Activated CD4-positive, alpha-beta T cell treated with anti-CD3 and anti-CD28 coated beads for 36 hours (primary cell): ENCODE results near the gene ESD. TPM values are rescaled to one million over a fixed set of nuclear protein-coding genes. Genes with fewer than 3 reads are reported as not detected.
"Not testable (repeated sequence)": the region's sequence is repeated elsewhere in the genome, so short reads cannot be mapped to it uniquely, and the experiment has no call there.

Experiments used
- ATAC-seq: fragments of 200-7000 bp; cut with Tn5 transposase; one replicate; pipeline ENCODE4 v1.10.0; 2021; ENCODE audit warnings: mild to moderate bottlenecking, moderate library complexity
- CTCF ChIA-PET: fragments of 350-600 bp; sonication (Branson Sonifier 250); formaldehyde crosslinking; loops from one replicate; lab custom pipeline; 2021; ENCODE audit warnings: antibody characterized with exemption; lab: Charles Lee
- POLR2A ChIA-PET: fragments of 350-600 bp; sonication (Branson Sonifier 250); formaldehyde crosslinking; loops from one replicate; lab custom pipeline; 2021; ENCODE audit warnings: antibody characterized with exemption, inconsistent platforms; lab: Charles Lee
- DNase-seq: peaks from one replicate; pipeline ENCODE4 v3.0.0-alpha.2; 2020
- H3K27ac Mint-ChIP-seq: one replicate; pipeline ENCODE4 v1.8.0; 2021; ENCODE audit warnings: mixed read lengths
- H3K27me3 Mint-ChIP-seq: one replicate; pipeline ENCODE4 v1.8.0; 2021; ENCODE audit warnings: mixed read lengths
- H3K36me3 Mint-ChIP-seq: one replicate; pipeline ENCODE4 v1.8.0; 2021; ENCODE audit warnings: low read depth, mixed read lengths
- H3K4me1 Mint-ChIP-seq: one replicate; pipeline ENCODE4 v1.8.0; 2021; ENCODE audit warnings: mixed read lengths
- H3K4me3 Mint-ChIP-seq: one replicate; pipeline ENCODE4 v1.8.0; 2021; ENCODE audit warnings: mild to moderate bottlenecking, moderate library complexity, mixed read lengths
- H3K9me3 Mint-ChIP-seq: one replicate; pipeline ENCODE4 v1.8.0; 2021; ENCODE audit warnings: low read depth, mixed read lengths
- intact Hi-C, 2 experiments: fragments of 100-400 bp; cut with DNase I in 1 of 2; cut with micrococcal nuclease in 1 of 2; formaldehyde crosslinking; loops; one replicate each; pipeline versions ENCODE4 v1.14.2 to v1.15.1; 2022 to 2024; cut with DNase I, micrococcal nuclease
- total RNA-seq, 2 experiments: library from RNA; stranded (reverse); gene quantifications; one replicate each; pipeline ENCODE4 v1.2.3, GENCODE V29; 2021

ESD gene
- total RNA-seq, 2 experiments from 2014 or later, result 150 to 162 TPM

DNA sequence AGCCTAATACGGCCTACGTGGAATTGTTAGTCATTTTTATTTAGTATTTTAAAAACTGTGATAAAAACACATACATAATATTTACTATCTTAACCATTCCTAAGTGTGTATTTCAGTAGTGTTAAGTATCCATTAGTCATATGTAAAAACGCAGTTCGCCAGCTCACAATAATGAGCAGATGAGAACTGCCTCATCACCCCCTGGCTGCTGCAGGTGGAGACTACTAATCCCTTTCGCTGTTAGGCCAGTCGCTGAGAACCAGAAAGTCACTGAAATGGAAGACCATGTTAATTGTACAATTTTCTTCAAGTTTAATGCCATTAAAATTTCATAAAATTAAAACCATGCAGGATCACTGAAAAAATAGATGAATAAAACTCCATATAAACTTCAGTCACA lies 1.6 kb downstream of the ESD start:
- ATAC-seq (no peak), DNase-seq (peak; percentile 22)
- Mint-ChIP-seq H3K9me3 (no peaks in the 10 kb centered on the region), H3K4me3 (peak overlapping the region; percentile 98), H3K4me1 (peaks cover 44% of the 10 kb centered on the region), H3K27me3 (no peaks in the 10 kb centered on the region), H3K36me3 (peaks cover 33% of the 10 kb centered on the region), H3K27ac (no peak overlapping the region)
- intact Hi-C loops, result loop anchor here in 1 of 2 experiments (10.0 kb wide), 1 partner anchor 611 kb away; the partner anchor contains the start of gene LCP1
- ChIA-PET CTCF (no interaction called here), POLR2A (no interaction called here)

GRCh38 chr13:46783504-46783903 lies 13.5 kb downstream of the ESD start:
- ATAC-seq (no peak), DNase-seq (no peak)
- Mint-ChIP-seq H3K9me3 (no peaks in the 10 kb centered on the region), H3K36me3 (peaks cover 55% of the 10 kb centered on the region), H3K27me3 (no peaks in the 10 kb centered on the region), H3K4me1 (peaks cover 2% of the 10 kb centered on the region), H3K27ac (no peak overlapping the region), H3K4me3 (no peak overlapping the region)
- CTCF ChIA-PET, result no interaction called here
- intact Hi-C loops, result no loop called here
- POLR2A ChIA-PET, result no interaction called here

GRCh38 chr13:46782691-46783090 lies 14.3 kb downstream of the ESD start:
- ChIA-PET CTCF (no interaction called here), POLR2A (no interaction called here)
- Mint-ChIP-seq H3K9me3 (no peaks in the 10 kb centered on the region), H3K4me3 (no peak overlapping the region), H3K27me3 (no peaks in the 10 kb centered on the region), H3K36me3 (peaks cover 57% of the 10 kb centered on the region), H3K27ac (no peak overlapping the region), H3K4me1 (no peaks in the 10 kb centered on the region)
- DNase-seq (no peak), ATAC-seq (no peak)
- intact Hi-C loops, result no loop called here

DNA sequence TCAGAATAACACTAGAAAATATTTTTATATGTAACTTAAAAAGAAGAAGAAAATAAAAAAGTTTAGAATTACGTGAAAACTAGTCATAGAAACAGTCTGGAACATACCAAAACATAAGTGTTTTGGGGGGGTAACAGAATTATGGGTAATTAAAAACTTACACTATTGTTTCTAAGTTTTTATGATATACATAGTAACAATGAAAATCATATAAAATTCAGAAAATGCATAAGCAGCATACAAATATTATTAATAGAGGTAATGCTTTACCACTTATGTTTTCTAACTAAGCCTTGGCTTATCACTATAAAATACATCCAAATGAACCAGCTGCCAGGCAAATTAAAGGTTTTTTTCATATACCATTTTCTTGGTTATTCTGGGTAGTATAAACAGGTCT lies 14.9 kb downstream of the ESD start:
- ATAC-seq (no peak), DNase-seq (no peak)
- Mint-ChIP-seq H3K27me3 (no peaks in the 10 kb centered on the region), H3K4me3 (no peak overlapping the region), H3K9me3 (no peaks in the 10 kb centered on the region), H3K36me3 (peaks cover 58% of the 10 kb centered on the region), H3K4me1 (no peaks in the 10 kb centered on the region), H3K27ac (no peak overlapping the region)
- ChIA-PET CTCF (no interaction called here), POLR2A (no interaction called here)
- intact Hi-C loops, result no loop called here

GRCh38 chr13:46778890-46779289 lies 18.1 kb downstream of the ESD start:
- H3K36me3 Mint-ChIP-seq, result peaks cover 60% of the 10 kb centered on the region
- intact Hi-C loops, result no loop called here
- ChIA-PET CTCF (no interaction called here), POLR2A (no interaction called here)
- no peaks in the 10 kb centered on the region for H3K9me3 Mint-ChIP-seq
- H3K27me3 Mint-ChIP-seq, result no peaks in the 10 kb centered on the region
- DNase-seq (no peak), ATAC-seq (no peak)
- no peak overlapping the region for H3K4me3 Mint-ChIP-seq
- H3K4me1 Mint-ChIP-seq, result no peaks in the 10 kb centered on the region
- H3K27ac Mint-ChIP-seq, result no peak overlapping the region

DNA sequence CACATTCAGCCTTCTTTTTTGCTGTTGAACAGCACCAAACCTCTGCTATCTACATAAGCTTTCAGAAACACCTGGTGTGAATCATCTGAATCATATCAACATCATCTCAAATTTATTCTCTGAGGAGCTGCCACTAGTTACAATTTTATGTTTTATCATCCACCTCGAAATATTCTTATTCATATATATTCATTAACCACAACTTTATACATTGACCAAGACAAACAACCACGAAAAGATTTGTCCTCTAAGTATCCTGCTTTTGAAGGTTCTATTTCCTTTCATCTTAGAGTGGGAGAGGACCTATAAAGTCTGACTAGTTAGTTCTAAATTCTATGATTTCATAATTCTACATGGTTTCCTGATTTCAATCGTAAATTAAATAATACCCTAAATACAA lies 18.9 kb downstream of the ESD start:
- intact Hi-C loops, result no loop called here
- no peaks in the 10 kb centered on the region for H3K27me3 Mint-ChIP-seq
- ATAC-seq, result no peak
- H3K4me1 Mint-ChIP-seq, result no peaks in the 10 kb centered on the region
- ChIA-PET CTCF (no interaction called here), POLR2A (no interaction called here)
- no peak for DNase-seq
- H3K36me3 Mint-ChIP-seq, result peaks cover 66% of the 10 kb centered on the region
- no peaks in the 10 kb centered on the region for H3K9me3 Mint-ChIP-seq
- H3K27ac Mint-ChIP-seq, result no peak overlapping the region
- no peak overlapping the region for H3K4me3 Mint-ChIP-seq

DNA sequence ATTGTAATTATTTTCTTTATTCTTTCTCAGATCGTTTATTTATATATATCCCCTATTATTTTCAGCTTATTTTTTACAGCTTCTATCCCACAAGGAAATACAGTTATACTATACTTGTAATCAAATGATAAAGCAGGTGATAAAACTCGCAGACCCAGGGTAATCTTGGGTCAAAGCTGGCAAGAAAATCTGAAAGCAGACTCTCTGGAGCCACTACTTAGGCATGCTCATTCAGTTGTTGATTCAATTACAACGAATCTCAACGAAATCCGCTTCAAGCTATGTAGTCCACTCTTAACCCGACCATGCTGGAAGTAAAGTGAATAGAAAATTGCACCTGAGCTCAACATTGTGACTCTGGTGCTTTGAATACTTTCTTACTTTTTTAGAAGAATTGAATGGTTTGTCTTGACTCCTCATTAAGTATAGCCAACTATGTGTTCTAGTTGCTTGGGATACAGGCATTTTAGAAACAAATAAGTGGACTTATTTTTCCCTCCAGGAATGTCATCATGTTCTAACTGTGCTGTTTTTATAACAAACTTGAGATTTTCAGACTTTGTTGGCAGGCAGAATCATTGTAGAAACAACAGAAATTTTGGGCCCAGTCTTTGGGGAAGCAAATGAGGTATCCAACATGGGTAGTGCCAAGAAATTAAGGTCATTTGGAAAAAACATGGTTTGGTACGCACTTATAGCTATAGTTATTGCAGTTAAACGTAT lies 21.4 kb downstream of the ESD start:
- H3K9me3 Mint-ChIP-seq, result no peaks in the 10 kb centered on the region
- peaks cover 71% of the 10 kb centered on the region for H3K36me3 Mint-ChIP-seq
- H3K4me3 Mint-ChIP-seq, result no peak overlapping the region
- no peak for ATAC-seq
- CTCF ChIA-PET, result interaction anchor here (1.3 kb wide), 1 partner anchor 224 kb away, joined by 3 read pairs; no protein-coding TSS in a partner anchor
- H3K27ac Mint-ChIP-seq, result no peak overlapping the region
- no peak for DNase-seq
- intact Hi-C loops, result no loop called here
- no peaks in the 10 kb centered on the region for H3K4me1 Mint-ChIP-seq
- H3K27me3 Mint-ChIP-seq, result no peaks in the 10 kb centered on the region
- POLR2A ChIA-PET, result no interaction called here

DNA sequence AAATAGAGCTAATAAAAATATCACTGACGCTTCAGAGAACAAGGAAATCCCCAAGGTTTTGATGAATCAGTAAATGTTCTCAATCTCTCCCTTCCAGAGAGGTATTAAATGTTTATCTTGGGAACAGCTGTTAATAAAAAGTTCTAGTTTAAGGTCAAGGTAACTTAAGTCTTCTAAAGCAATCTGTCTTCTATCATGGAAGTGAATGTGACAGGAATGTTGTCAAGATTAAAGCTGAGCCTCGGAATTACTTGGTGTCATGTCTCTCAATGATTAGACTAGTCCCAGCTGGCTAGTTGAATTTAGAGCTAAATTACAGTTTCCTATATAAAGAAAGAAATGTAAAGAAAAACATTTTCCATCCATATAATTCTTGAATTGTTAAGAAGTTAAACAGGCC lies 23.4 kb downstream of the ESD start:
- ATAC-seq, result no peak
- no peak overlapping the region for H3K27ac Mint-ChIP-seq
- intact Hi-C loops, result no loop called here
- POLR2A ChIA-PET, result no interaction called here
- no peaks in the 10 kb centered on the region for H3K4me1 Mint-ChIP-seq
- CTCF ChIA-PET, result no interaction called here
- H3K27me3 Mint-ChIP-seq, result no peaks in the 10 kb centered on the region
- peaks cover 71% of the 10 kb centered on the region for H3K36me3 Mint-ChIP-seq
- DNase-seq, result no peak
- H3K9me3 Mint-ChIP-seq, result no peaks in the 10 kb centered on the region
- H3K4me3 Mint-ChIP-seq, result no peak overlapping the region

DNA sequence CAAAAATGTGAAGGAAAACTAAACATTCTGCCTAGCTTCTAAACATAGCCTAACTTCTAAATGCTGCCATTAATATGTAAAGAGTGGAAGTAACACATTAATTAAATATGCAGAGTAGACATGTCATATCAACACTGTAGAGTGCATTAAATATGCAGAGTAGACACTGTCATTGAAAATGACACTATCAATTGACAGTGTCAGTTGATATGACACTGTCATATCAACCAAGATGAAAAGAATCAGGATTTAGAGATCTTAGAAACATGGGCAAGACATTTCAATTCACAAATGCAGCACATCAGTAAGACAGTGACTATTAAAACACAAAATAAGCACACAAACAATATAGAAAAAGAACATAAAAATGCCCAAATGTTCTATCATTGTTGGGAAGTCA lies 25.3 kb downstream of the ESD start:
- DNase-seq (no peak), ATAC-seq (no peak)
- ChIA-PET CTCF (no interaction called here), POLR2A (no interaction called here)
- Mint-ChIP-seq H3K4me1 (no peaks in the 10 kb centered on the region), H3K9me3 (no peaks in the 10 kb centered on the region), H3K27me3 (no peaks in the 10 kb centered on the region), H3K36me3 (peaks cover 60% of the 10 kb centered on the region), H3K4me3 (no peak overlapping the region), H3K27ac (no peak overlapping the region)
- intact Hi-C loops, result no loop called here

DNA sequence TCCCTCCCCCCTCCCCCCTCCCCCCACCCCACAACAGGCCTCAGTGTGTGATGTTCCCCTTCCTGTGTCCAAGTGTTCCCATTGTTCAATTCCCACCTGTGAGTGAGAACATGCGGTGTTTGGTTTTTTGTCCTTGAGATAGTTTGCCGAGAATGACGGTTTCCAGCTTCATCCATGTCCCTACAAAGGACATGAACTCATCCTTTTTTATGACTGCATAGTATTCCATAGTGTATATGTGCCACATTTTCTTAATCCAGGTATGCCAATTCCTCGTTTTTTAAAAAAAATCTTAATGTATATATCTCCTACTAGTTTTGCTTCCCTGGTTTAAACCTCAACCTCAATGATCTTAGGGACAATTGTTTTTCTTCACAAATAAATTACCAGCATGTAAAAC lies 27.0 kb downstream of the ESD start:
- ATAC-seq, POLR2A ChIA-PET, H3K27ac Mint-ChIP-seq, H3K9me3 Mint-ChIP-seq, DNase-seq, intact Hi-C loops, H3K4me1 Mint-ChIP-seq, H3K27me3 Mint-ChIP-seq, CTCF ChIA-PET, H3K4me3 Mint-ChIP-seq: not testable (repeated sequence)
- H3K36me3 Mint-ChIP-seq, result peaks cover 45% of the 10 kb centered on the region

- no peak for ATAC-seq
- intact Hi-C loops, result no loop called here
Observed at GRCh38 chr13:46761866-46762265, 35.1 kb downstream of the ESD start.

GRCh38 chr13:46761174-46761573 lies 35.8 kb downstream of the ESD start:
- no peak overlapping the region for H3K4me3 Mint-ChIP-seq
- intact Hi-C loops, result no loop called here
- POLR2A ChIA-PET, result no interaction called here
- H3K4me1 Mint-ChIP-seq, result no peaks in the 10 kb centered on the region
- H3K27me3 Mint-ChIP-seq, result peaks cover 2% of the 10 kb centered on the region
- H3K9me3 Mint-ChIP-seq, result no peaks in the 10 kb centered on the region
- H3K27ac Mint-ChIP-seq, result no peak overlapping the region
- no peaks in the 10 kb centered on the region for H3K36me3 Mint-ChIP-seq
- DNase-seq (no peak), ATAC-seq (no peak)
- CTCF ChIA-PET, result no interaction called here

More at GRCh38 chr13:46761866-46762265, 35.1 kb downstream of the ESD start:
- Mint-ChIP-seq H3K4me1 (no peaks in the 10 kb centered on the region), H3K27ac (no peak overlapping the region), H3K9me3 (no peaks in the 10 kb centered on the region), H3K4me3 (no peak overlapping the region), H3K36me3 (no peaks in the 10 kb centered on the region), H3K27me3 (peaks cover 2% of the 10 kb centered on the region)
- CTCF ChIA-PET, result interaction anchor here (0.7 kb wide), 1 partner anchor 346 kb away, joined by 3 read pairs; no protein-coding TSS in a partner anchor
- POLR2A ChIA-PET, result no interaction called here
- no peak for DNase-seq
